ENCODE measurements around the gene HMGCS2.

DNA sequence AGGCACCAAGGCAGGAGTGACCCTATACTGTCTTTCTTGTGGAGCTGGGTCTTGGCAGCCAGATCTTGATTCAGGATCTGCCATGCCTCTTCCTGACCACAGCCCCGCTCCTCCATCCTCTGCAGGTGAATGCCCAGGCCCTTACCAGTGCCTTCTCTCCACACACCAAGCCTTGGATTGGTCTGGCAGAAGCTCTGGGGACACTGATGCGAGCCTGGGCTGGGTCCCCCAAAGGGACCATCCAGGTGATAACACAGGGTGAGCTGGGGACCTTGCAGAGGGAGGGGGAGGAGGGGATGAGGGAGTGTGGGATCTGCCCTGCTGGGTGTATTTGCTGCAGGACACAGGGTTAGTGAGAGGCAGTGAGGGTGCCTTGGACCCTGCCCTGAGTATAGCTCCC is 28.4 kb downstream of the HMGCS2 start:
- TF ChIP-seq, protein P1, sequence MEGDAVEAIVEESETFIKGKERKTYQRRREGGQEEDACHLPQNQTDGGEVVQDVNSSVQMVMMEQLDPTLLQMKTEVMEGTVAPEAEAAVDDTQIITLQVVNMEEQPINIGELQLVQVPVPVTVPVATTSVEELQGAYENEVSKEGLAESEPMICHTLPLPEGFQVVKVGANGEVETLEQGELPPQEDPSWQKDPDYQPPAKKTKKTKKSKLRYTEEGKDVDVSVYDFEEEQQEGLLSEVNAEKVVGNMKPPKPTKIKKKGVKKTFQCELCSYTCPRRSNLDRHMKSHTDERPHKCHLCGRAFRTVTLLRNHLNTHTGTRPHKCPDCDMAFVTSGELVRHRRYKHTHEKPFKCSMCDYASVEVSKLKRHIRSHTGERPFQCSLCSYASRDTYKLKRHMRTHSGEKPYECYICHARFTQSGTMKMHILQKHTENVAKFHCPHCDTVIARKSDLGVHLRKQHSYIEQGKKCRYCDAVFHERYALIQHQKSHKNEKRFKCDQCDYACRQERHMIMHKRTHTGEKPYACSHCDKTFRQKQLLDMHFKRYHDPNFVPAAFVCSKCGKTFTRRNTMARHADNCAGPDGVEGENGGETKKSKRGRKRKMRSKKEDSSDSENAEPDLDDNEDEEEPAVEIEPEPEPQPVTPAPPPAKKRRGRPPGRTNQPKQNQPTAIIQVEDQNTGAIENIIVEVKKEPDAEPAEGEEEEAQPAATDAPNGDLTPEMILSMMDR (IDR thresholded peaks at IDR 0.05; ENCODE audit: low read depth, low read length): no peak
- TF ChIP-seq POLR2A (IDR thresholded peaks at IDR 0.05; ENCODE audit: extremely low read depth, insufficient read length): no peak
- TF ChIP-seq, protein P2, sequence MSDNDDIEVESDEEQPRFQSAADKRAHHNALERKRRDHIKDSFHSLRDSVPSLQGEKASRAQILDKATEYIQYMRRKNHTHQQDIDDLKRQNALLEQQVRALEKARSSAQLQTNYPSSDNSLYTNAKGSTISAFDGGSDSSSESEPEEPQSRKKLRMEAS (IDR thresholded peaks at IDR 0.05; ENCODE audit: low read depth, low read length): no peak

All from NB4 (cell line).